SK-N-SH (cell line): ENCODE measurements around the gene DGLUCY. TPM values are rescaled to one million over a fixed set of nuclear protein-coding genes. Genes with fewer than 3 reads are reported as not detected.

Source experiments
- CTCF ChIA-PET: fragments of 300-600, 350-600 bp; formaldehyde crosslinking; extraction: SDS; loops from one replicate; lab custom pipeline; 2021; lab: Yijun Ruan, JAX
- POLR2A ChIA-PET: fragments of 350-600 bp; sonication (Branson Sonifier 250); formaldehyde crosslinking; extraction: SDS; loops from one replicate; lab custom pipeline; 2020; ENCODE audit warnings: antibody characterized with exemption, inconsistent platforms; lab: Yijun Ruan, JAX
- DNase-seq: peaks from one replicate; pipeline ENCODE4 v3.0.0; 2012
- H2AFZ ChIP-seq: fragments of 200-600 bp; sonication (generic); 2 replicates; pipeline ENCODE4 v1.8.1; 2016; ENCODE audit warnings: antibody characterized with exemption, mild to moderate bottlenecking, low read depth
- H3F3A ChIP-seq: fragments of 200-600 bp; sonication (generic); replicated peaks from 2 replicates; pipeline ENCODE3; 2016; ENCODE audit warnings: antibody characterized with exemption, mild to moderate bottlenecking; ENCODE audit not compliant: insufficient read depth
- H3K27ac ChIP-seq, 2 experiments: fragments of 200-500 bp in 1 of 2; fragments of 200-600 bp in 1 of 2; sonication (Bioruptor generic) in 1 of 2; sonication (generic), shearing (Covaris generic) in 1 of 2; 2 replicates each; pipeline versions ENCODE4 v1.5.1 to v1.6.1; 2014 to 2016; ENCODE audit warnings: low read depth in 2 of 2, inconsistent platforms in 1 of 2, low read length in 1 of 2, mild to moderate bottlenecking in 1 of 2, mixed read lengths in 1 of 2
- H3K27me3 ChIP-seq: fragments of 200-600 bp; sonication (generic), shearing (Covaris generic); 2 replicates; pipeline ENCODE4 v1.6.1; 2016; ENCODE audit warnings: mixed run types; ENCODE audit not compliant: insufficient read depth
- H3K36me3 ChIP-seq, 2 experiments: fragments of 200-500 bp in 1 of 2; fragments of 200-600 bp in 1 of 2; sonication (Bioruptor generic) in 1 of 2; sonication (generic) in 1 of 2; replicated peaks in 1 of 2; 2 replicates each; pipeline versions ENCODE3 to v1.5.1; 2014 to 2016; ENCODE audit warnings: low read length in 1 of 2, mild to moderate bottlenecking in 1 of 2; ENCODE audit not compliant: insufficient read depth in 2 of 2, control insufficient read depth in 1 of 2
- H3K4me1 ChIP-seq, 2 experiments: fragments of 200-500 bp in 1 of 2; fragments of 200-600 bp in 1 of 2; sonication (Bioruptor generic) in 1 of 2; sonication (generic), shearing (Covaris generic) in 1 of 2; 2 replicates each; pipeline versions ENCODE4 v1.5.1 to v1.6.1; 2014 to 2016; ENCODE audit warnings: low read depth in 1 of 2, low read length in 1 of 2, mixed run types in 1 of 2; ENCODE audit not compliant: insufficient read depth in 2 of 2, control insufficient read depth in 1 of 2
- H3K4me2 ChIP-seq: fragments of 200-600 bp; sonication (generic), shearing (Covaris generic); 2 replicates; pipeline ENCODE4 v1.6.1; 2017; ENCODE audit warnings: mixed run types
- H3K4me3 ChIP-seq, 2 experiments: fragments of 200-500 bp in 1 of 2; fragments of 200-600 bp in 1 of 2; sonication (Bioruptor generic) in 1 of 2; sonication (generic), shearing (Covaris generic) in 1 of 2; 2 replicates each; pipeline versions ENCODE4 v1.5.1 to v1.8.1; 2014 to 2016; ENCODE audit warnings: low read depth in 2 of 2, inconsistent platforms in 1 of 2, low read length in 1 of 2, mild to moderate bottlenecking in 1 of 2, mixed read lengths in 1 of 2, moderate library complexity in 1 of 2
- H3K79me2 ChIP-seq: fragments of 200-600 bp; sonication (generic); 2 replicates; pipeline ENCODE4 v1.8.1; 2017; ENCODE audit warnings: mild to moderate bottlenecking; ENCODE audit not compliant: insufficient read depth
- H3K9ac ChIP-seq: fragments of 200-600 bp; sonication (generic); 2 replicates; pipeline ENCODE4 v1.6.1; 2017; ENCODE audit warnings: mixed run types
- H3K9me2 ChIP-seq: fragments of 200-600 bp; sonication (generic); 2 replicates; pipeline ENCODE4 v1.6.1; 2017; ENCODE audit warnings: mixed run types
- H3K9me3 ChIP-seq: fragments of 200-600 bp; sonication (generic); 2 replicates; pipeline ENCODE4 v1.6.1; 2017; ENCODE audit warnings: mixed run types, mild to moderate bottlenecking, moderate library complexity
- H4K20me1 ChIP-seq: fragments of 200-600 bp; sonication (generic); 2 replicates; pipeline ENCODE4 v1.6.1; 2017; ENCODE audit warnings: mild to moderate bottlenecking, mixed run types; ENCODE audit not compliant: insufficient read depth
- EZH2phosphoT487 ChIP-seq: fragments of 200-600 bp; sonication (generic); IDR thresholded peaks from 2 replicates; pipeline ENCODE4 v1.6.1; 2017; ENCODE audit warnings: low read depth, mixed run types, mild to moderate bottlenecking, antibody characterized with exemption, moderate library complexity, borderline replicate concordance
- MEF2A ChIP-seq: IDR thresholded peaks from 2 replicates; pipeline ENCODE4 v1.4.0; 2012; ENCODE audit warnings: low read depth, borderline replicate concordance
- MXI1 ChIP-seq: IDR thresholded peaks from 2 replicates; pipeline ENCODE4 v1.6.1; 2012; ENCODE audit warnings: mild to moderate bottlenecking, low read depth, low read length, improper control_type of control experiment
- NRF1 ChIP-seq: IDR thresholded peaks from 2 replicates; pipeline ENCODE4 v1.6.1; 2012; ENCODE audit warnings: low read depth, mild to moderate bottlenecking, low read length
- PBX3 ChIP-seq: IDR thresholded peaks from 2 replicates; pipeline ENCODE4; 2012
- RCOR1 ChIP-seq: fragments of 150-350 bp; IDR thresholded peaks from 2 replicates; pipeline ENCODE4 v1.6.1; 2017; ENCODE audit warnings: antibody characterized with exemption, low read length
- SMC3 ChIP-seq: IDR thresholded peaks from 2 replicates; pipeline ENCODE4 v1.6.1; 2012; ENCODE audit warnings: low read depth, low read length, improper control_type of control experiment
- TAF1 ChIP-seq: IDR thresholded peaks from 2 replicates; pipeline ENCODE4 v1.6.1; 2012; ENCODE audit warnings: low read depth, mild to moderate bottlenecking, low read length, moderate library complexity, borderline replicate concordance
- WGBS: methylation state at CpG from one replicate; pipeline ENCODE4 v1.1.6; 2017; ENCODE audit warnings: low lambda C conversion rate; 5-methylcytosine and 5-hydroxymethylcytosine counted together
- polyA plus RNA-seq, 3 experiments: library from polyadenylated mRNA; depleted of rRNA; stranded (reverse); fragments of >200 nt; gene quantifications; 2 replicates each; pipeline ENCODE4 v1.2.3, GENCODE V29; 2012
- TF ChIP-seq, protein P1 (sequence below): fragments of 150-350 bp; IDR thresholded peaks from 2 replicates; pipeline ENCODE4 v1.6.1; 2017; ENCODE audit warnings: antibody characterized with exemption, low read length, low read depth, borderline replicate concordance

Gene DGLUCY
- polyA plus RNA-seq, 1 of the 3 experiments (the other 2 are of a cell fraction): 17.2 TPM

DNA sequence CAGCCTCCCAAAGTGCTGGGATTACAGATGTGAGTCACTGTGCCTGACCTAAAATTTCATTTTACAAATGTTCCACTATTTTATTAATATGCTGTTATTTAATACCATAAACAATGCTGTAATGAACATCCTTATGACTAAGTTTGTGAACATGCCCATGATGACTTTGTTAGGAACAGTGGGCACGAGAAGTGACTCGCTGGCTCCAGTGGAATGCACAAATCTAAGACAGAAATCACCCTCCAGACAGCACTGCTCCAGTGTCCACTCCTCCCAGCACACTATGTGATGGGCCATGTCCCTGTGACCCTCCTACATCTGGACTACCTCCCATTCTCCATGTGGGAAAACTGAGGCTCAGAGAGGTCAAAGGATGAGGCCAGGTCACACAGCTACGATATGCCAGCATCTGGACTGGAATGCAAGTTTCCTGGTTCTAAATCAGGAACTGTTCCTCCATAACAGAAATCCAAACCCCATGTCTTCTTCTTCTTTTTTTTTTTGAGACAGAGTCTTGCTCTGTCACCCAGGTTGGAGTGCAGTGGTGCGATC lies 72.7 kb downstream of the DGLUCY start (continued):
- TF ChIP-seq NRF1: no peak

DNA sequence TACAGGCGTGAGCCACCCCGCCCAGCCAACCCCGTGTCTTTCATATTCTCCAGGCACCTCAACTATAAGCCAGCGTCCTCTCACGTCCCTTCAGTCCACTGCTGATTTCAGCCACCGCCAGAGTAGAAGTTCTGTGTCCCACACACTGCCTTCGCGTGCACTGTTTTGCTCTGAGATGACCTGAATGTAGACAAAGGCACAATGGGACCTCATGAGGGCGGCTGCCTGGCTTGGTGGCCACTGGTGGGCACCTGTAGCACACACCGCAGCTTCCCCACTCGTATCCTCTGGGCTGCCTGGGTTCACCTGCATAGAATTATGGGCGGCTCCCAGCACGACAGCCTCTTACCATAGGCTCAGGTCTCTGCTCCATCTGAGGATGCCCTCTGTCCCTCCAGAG lies 73.4 kb downstream of the DGLUCY start:
- TF ChIP-seq RCOR1: no peak
- TF ChIP-seq, protein P1, sequence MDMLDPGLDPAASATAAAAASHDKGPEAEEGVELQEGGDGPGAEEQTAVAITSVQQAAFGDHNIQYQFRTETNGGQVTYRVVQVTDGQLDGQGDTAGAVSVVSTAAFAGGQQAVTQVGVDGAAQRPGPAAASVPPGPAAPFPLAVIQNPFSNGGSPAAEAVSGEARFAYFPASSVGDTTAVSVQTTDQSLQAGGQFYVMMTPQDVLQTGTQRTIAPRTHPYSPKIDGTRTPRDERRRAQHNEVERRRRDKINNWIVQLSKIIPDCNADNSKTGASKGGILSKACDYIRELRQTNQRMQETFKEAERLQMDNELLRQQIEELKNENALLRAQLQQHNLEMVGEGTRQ: no peak
- TF ChIP-seq PBX3: no peak
- Histone ChIP-seq H4K20me1 (no peaks in the 10 kb centered on the region), H3K36me3 (peaks cover 0 to 15% of the 10 kb centered on the region in 2 experiments), H2AFZ (no peak overlapping the region), H3K4me1 (peaks cover 0 to 7% of the 10 kb centered on the region in 2 experiments; a peak in 1 of 4 replicates), H3K79me2 (no peaks in the 10 kb centered on the region), H3K9me3 (no peaks in the 10 kb centered on the region), H3K27me3 (no peaks in the 10 kb centered on the region), H3K9me2 (no peaks in the 10 kb centered on the region), H3K27ac (no peak overlapping the region), H3K4me3 (no peak overlapping the region), H3K4me2 (no peak overlapping the region), H3K9ac (no peak overlapping the region), H3F3A (no peaks in the 10 kb centered on the region)
- ChIA-PET POLR2A (no interaction called here), CTCF (interaction anchor here (1.6 kb wide), 1 partner anchor 11 kb away, joined by 4 read pairs; no protein-coding TSS in a partner anchor)
- no peak for DNase-seq
- WGBS: 95% methylated on average over 13 of the region's 13 CpGs

GRCh38 chr14:91190853-91191252 lies 77.0 kb downstream of the DGLUCY start:
- H3K36me3 ChIP-seq: peaks cover 0 to 13% of the 10 kb centered on the region in 2 experiments
- no peaks in the 10 kb centered on the region for H3K27me3 ChIP-seq
- H3K4me3 ChIP-seq: no peak overlapping the region
- TF ChIP-seq TAF1: no peak
- no peak for TF ChIP-seq MXI1
- no peak for TF ChIP-seq SMC3
- TF ChIP-seq RCOR1: no peak
- no peak for TF ChIP-seq MEF2A
- TF ChIP-seq EZH2phosphoT487: no peak
- DNase-seq: no peak
- H3K9me3 ChIP-seq: no peaks in the 10 kb centered on the region
- H4K20me1 ChIP-seq: no peaks in the 10 kb centered on the region
- H3K4me1 ChIP-seq: peaks cover 0 to 3% of the 10 kb centered on the region in 2 experiments; a peak in 1 of 4 replicates
- H3K9me2 ChIP-seq: no peaks in the 10 kb centered on the region
- H3K9ac ChIP-seq: no peak overlapping the region
- H3K4me2 ChIP-seq: no peak overlapping the region
- H3F3A ChIP-seq: no peaks in the 10 kb centered on the region
- no peak overlapping the region for H2AFZ ChIP-seq
- WGBS: 91% methylated on average over 9 of the region's 9 CpGs
- ChIA-PET CTCF (no interaction called here), POLR2A (no interaction called here)
- no peaks in the 10 kb centered on the region for H3K79me2 ChIP-seq
- H3K27ac ChIP-seq: no peak overlapping the region
